Umbilical cord (tissue), 2 donors: ENCODE measurements around the gene MACROD2. TPM values are rescaled to one million over a fixed set of nuclear protein-coding genes. Genes with fewer than 3 reads are reported as not detected.
"Not testable (repeated sequence)": the region's sequence is repeated elsewhere in the genome, so short reads cannot be mapped to it uniquely, and the experiment has no call there.

Source experiments
- DNase-seq: peaks from one replicate; pipeline ENCODE4 v3.0.0-alpha.2; 2015; ENCODE audit warnings: low spot score
- total RNA-seq: library from RNA; depleted of rRNA; stranded (reverse); fragments of >200 nt; gene quantifications from one replicate; pipeline ENCODE4 v1.2.3, GENCODE V29; 2014; ENCODE audit warnings: low replicate concordance; ENCODE audit not compliant: insufficient read depth

The MACROD2 gene
- total RNA-seq, 1 donor from 2014 or later, result 69.6 TPM

DNA sequence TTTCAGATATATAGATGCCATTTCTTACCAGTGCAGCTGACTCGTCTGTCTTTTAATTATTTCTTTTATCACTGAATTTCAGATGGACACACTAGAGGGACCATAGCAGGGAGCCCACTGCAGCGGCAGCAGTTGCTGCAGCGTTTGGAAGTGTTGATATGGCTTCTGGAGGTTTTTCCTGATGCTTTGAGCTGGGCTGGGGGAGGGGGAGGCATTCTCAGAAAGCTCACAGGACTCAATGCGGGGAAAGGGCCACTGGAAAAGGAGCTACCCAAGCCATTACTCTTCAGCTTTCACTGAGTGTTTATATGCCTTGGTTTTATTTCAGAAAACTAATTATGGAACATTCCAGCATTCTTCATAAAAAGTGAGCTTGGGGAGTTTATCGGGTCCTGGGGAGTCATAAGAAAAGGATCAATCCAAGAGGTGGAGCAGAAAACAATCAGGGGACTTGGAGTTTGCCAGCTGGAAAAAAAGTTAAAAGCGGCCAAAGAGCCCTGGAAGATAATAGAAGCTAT is 1082.5 kb downstream of the MACROD2 start:
- DNase-seq, result no peak

DNA sequence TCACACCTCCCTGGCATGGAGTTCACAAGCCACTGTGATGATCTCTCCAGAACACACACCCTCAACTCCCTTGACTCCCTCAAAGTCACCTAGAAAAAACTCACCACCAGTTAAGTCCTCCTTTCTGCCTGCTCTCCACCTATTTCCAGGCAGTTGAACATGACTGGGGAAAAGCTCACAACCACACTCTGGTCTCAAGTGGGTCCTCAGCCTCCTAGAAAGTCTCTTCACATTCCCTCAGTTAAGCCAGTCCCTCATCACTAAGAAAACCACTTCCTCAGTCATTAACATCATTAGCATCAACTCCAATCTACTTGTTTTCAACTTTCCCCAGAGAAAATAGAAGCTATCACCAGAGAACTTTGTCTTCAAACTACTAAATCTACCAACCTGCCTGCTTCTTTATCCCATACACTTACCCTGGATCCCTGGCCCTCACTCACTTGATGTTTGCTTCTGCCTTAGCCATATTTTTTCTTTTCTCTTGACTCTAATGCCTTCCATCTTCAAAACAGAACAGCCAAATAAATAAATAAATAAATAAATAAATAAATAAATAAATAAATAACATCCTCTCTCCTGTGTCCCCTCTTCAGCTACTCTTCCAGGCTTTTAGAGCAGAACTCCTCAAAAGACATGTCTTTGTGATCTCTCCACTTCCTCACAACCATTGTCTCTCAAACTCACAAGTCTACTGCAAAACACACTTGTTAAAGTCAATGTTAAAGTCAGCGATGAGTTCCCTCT is 1084.5 kb downstream of the MACROD2 start:
- DNase-seq, result no peak

DNA sequence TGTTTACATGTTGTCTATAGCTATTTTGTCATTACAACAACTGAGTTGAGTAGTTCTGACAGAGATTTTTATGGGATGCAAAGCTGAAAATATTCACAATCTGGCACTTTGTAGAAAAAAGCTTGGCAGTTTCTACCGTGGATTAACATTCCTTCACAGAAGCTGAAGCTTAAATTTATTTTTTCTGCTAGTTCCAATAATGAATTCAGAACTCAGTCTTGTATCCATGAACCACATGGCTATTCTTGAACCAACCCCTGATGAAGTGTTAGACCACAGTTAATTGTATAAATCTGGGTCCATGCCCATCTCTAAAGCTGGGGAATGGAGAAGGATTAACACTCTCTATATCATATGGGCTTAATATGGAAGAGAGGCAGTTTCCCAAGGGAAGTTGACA is 1085.9 kb downstream of the MACROD2 start:
- DNase-seq, result no peak

DNA sequence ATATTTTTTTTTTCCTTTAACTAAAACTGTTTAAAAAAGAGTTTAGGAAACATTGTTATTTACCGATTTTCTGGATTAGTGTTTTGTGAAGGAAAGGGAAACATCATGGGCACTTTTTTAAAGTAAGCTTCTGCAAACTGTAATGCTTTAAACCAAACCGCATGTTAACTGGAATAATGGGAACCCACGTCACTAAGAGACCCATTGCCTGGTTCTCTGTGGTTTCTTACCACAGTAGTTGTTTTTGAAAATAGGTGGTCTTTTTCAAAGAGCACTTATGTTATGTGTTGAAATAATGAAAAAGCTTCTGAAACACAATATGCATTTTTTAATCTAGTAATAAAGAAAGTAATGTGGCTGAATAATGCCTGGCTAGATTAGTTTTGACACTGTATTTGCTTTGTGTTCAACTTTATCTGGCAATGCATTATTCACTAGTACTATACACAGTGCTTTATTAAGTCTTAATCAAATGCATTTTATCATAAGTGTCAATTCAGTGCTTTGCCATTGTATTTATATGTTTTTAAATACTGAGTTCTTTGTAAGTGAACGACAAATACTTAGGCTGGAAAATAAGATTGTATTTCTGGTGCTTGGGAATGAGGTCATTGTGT is 1096.2 kb downstream of the MACROD2 start:
- DNase-seq, result no peak

DNA sequence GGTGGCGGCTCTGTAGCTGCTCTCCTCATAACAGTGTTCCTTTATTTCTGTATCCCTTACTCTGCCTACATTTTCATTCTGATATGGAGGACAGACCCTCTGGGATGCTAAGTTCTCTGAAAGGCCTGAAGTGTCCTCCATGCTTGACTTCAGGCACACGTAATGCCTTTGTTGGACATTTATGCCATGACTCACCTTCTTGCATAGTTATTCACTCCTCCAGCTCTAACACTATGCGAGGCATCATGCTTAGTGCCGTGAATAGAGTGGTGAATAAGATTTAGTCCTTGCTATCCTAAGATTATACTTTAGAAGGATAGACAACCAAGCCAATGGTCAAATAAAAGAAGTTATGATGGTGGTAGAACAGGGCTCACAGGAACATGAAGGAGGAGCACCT is 1103.0 kb downstream of the MACROD2 start:
- no peak for DNase-seq

DNA sequence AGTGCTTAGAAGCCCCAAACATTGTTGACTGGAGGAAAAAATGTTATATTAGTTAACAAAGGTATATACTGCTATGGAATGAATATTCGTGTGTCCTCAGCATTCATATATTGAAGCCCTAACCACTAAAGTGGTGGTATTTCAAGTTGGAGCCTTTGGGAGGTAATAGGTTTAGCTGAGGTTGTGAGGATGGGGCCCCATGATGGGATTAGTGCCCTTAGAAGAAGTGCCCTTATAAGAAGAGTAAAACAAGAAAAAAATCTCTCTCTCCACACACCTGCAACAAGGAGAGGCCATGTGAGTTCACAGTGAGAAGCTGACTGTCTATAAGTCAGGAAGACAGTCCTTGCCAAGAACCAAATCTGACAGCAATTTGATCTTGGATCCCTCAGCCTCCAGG is 1103.8 kb downstream of the MACROD2 start:
- DNase-seq, result no peak

DNA sequence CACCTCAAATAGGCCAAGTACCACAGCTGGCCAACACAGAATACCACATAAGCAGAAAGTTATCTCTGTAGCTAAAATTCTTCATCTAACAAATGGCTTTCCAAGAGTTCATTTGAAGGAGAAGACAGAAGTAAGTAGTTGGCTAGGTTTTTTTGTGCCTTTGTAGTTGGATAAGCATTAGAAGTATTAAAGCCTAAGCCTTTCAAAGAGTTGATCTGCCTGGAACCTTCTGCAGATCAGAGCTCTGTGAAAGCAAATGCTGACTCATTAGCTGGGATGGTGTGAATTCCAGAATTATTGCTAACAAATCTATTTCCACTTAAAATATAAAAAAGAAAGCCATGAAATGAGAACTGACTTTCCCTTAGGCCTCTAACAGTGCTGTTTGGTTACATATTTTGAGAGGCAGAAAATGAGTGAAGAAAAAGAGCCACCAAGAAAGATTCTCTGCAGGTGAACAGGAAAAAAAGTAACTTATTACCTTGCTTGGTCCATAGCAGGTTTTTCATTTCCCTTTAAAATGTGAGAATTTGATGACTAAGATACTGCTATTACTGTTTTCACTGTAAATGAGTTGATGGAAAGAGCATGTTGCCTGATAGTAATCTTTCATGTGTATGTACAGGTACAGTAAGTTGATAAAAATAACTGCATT is 1105.3 kb downstream of the MACROD2 start:
- peak; percentile 71 for DNase-seq

DNA sequence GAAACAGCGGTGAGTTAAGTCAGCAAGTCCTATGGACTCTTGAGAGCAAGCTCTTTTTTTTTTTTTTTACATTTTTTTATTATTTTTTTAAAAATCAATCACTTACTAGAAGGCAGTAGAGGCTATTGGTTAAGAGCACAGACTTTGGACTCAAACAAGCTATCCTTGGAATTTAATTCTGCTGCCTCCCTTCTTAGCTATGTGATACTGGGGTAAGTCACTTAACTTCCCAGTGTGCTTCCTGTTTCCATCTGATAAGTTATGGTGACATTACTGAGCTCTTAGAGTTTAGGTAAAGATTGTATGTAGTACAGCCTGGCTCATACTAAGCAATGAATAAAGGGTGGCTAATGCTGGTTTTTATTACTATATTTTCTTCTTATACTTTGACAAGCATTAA is 1112.6 kb downstream of the MACROD2 start:
- DNase-seq, result no peak

DNA sequence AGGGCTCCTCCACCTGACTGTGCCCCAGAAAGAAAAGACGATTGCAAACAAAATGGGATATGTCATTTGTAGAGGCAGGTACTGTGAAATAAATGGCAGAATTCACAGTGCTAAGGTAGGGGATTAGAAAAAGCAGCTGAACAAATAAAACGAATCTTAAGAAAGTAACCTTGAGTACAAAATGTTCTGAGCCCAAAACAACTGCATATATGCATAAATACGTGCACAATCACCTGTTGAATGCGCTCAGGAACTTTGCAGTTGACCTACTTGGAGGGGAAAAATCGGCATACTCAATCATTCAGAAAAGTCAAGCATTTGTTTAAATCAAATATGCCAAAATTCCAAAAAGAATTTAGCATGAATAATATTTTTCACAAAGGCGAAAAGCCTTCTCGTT is 1114.2 kb downstream of the MACROD2 start:
- no peak for DNase-seq

DNA sequence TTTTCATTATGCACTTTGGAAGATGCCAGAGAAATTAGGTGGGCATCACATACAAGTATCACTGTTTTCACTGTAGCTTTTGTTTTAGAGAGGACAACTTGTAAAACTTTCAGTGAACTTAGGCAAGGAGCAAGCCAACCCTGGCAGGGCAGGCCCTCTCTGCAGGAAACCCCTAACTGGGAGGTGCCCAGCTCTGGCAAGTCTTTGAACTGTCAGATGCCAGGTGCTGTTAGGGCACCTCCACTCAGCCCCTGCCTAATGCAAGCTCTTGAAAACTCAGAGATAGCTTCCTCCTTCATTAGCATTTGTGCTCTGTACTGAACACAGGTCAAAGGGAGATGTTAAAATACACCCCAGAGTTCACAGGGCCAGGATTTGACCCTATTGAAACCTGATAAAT is 1116.3 kb downstream of the MACROD2 start:
- no peak for DNase-seq

DNA sequence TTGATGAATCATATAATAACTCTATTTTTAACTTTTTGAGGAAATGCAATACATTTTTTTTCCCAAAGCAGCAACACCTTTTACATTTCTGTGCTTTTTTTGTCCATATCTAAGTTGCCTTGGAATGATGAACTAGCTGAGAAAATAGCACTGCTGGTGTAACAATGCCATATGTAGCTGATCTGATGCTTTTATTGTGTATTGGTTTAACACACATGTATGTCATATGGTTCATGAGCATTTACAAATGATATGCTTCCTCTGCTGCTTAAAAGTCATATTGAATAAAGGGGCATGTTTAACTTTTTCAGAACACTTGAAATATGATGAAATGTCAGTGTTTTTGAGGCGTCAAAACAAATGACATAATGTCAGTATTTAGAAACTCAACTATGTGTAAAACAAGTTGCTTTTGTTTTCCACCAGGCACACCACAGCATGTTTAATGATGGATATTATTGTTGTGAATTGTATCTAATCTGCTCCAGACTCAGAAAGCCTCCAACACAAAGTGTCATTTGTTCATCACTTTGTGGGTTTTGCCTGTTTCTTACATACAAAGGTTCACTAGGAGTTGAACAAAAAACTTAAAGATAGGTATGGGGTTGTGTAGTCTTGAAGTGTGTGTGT is 1117.9 kb downstream of the MACROD2 start:
- DNase-seq, result no peak

DNA sequence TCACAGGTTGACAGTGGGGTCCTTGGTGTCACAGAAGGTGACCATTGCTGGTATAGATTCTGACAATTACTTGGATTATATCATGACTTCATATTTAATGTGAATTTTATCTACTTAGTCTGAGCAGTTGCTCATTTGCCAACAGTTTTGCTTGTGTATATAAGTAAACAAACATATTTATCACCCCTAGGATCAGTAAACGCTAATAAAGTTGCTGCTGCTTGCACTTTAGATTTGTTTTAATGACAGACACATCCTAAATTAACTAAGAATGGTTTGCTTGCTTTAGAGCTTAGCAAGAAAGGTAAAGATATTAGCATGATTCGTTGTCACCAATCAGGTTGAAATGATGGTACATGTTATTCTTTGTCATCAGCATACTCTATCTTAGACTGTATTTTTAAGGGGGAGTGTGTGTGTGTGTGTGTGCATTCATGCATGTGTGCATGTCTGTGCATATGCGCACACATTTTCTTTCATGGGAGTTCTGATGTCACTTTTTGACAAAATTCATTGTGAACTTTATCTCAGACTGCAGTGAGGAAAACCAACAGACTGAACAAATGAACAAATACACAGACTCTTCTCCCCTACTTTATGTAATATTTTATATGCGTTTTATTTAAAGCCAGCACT is 1124.7 kb downstream of the MACROD2 start:
- DNase-seq, result no peak

DNA sequence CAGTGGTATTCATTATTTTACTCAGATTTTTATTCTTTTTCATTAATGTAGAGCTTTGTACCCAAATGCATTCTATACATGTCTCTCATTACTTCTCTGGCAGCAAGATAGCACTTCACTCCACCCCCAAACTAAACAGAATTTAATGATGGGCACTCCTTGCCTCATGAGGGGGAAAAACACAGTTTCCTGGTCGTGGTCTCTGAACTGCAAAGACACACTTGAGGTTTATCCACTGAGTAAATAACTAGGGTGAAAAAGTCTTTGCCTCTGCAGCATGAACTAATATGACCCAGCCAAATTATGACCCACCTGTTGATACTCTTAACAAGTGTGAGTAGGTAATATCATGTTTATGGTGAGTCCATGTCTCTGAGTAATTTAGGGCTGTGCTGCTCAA is 1127.3 kb downstream of the MACROD2 start:
- DNase-seq, result no peak

DNA sequence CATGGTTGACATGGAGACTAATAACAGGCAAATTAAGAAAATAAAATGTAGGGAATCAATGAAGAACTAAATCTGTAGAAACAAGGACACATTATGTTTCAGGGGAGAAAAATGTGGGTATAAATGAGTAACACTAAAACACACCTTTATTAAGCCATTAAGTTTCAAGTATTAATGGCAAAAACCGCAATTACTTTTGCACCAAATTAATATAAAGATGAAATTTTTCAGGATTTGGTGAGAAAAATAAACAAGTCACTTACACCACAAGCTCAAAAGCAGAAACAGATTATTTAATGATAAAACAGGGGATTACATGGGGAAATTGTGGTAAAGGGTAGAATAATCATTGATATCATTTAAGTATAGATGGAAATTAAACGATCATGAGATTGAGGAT is 1135.9 kb downstream of the MACROD2 start:
- DNase-seq, result no peak

DNA sequence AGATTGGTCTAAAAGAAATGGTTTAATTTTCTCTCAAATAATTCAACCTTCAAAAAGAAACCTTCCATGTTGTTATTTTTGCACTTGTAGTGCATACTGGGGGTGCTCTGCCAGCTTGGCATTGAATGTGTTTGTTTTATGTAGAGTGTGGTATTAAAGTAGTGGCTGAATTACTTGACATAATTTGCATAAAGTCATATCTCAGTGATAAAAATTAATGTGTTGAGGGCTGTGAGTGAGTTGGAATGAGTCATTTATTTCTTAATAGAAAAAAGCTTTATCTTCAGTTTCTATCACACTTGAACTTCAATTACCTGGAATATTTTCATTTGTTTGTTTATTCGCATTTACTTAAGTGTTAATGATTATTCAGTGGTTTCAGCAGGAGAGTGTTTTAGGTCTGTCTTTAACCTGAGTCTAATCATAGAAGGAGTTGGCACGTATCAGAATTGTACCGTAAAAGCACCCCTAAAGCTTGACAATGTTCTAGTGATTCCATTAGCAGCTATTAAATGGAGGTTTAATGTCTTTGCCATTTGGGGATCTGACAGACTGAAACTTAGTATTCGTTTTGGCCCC is 1143.3 kb downstream of the MACROD2 start:
- DNase-seq, result no peak

DNA sequence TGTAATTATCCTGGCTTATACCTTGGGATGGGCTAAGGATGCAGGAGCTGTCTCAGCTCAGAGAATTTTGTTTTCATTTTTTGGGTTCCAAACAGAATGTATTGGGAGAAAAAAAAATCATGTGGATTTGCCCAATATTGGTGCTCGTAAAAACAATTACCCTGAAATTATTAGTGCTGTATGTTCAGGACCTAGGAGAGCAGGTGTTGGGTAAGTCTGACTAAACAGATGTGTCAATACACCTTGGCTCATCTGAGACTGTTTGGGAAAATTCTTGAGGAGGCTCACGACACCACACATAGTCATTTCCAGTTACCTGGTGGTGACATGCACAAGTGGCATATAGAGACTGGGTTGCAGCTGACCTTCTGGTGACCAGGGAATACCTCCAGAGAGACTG is 1144.2 kb downstream of the MACROD2 start:
- no peak for DNase-seq

DNA sequence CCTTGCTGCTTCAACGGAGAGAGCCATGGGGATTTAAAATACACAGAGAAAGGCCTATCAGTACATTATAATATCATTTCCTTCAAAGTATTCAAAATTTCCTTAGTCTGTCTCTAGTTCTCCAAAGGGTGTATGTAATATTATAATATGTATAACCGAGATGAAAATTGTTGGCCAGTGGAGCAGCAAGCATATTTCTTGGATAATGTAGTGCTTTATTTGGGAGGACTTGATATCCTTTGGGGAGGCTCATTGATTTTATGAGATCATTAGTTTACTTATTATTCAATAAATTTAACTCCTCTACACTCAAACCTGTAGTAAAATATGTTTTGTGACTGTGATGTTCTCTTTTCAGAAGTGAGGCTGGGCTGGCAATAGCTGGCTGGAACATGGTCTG is 1145.0 kb downstream of the MACROD2 start:
- DNase-seq, result no peak

DNA sequence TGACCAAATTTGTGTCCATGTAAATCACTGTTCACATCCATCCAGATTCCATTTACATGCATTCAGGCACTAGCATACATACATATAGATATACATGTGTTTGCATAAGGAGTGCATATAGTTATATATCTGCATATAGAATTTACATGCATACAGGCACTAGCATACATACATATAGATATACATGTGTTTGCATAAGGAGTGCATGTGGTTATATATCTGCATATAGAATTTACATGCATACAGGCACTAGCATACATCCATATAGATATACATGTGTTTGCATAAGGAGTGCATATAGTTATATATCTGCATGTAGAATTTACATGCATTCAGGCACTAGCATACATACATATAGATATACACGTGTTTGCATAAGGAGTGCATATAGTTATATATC is 1145.6 kb downstream of the MACROD2 start:
- DNase-seq, result not testable (repeated sequence)

DNA sequence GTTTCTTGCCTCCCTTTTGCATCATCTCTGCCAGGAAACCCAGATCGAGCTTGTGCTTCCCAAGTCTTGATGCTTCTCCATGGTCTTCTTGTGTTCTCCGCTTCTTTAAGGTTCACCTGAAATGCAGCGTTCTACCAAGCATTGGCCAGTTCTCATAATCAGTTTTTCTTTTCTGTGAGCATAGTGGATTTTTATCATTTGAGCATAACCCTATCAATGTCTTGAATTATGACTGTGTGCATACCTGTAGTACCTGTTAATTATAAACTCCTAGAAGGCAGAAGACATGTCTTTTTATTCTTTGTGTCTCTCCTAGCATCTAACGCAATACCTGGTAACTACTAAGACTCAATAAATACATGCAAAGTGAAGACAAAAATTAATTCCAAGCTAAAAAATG is 1146.5 kb downstream of the MACROD2 start:
- no peak for DNase-seq

DNA sequence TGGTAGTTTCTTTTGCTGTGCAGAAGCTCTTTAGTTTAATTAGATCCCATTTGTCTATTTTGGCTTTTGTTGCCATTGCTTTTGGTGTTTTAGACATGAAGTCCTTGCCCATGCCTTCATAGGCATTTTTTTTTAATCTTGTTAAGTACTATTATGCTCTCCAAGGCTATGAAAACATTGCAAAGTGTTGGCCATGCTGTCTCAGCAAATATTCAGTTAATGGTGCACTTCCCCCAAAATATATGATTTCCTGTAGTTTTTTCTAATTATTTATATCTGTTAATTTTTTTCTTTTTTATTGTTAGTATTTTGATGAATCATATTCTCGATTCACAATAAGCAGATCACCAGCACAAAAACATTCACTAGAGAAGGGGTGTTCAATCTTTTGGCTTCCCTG is 1148.2 kb downstream of the MACROD2 start:
- DNase-seq, result no peak

DNA sequence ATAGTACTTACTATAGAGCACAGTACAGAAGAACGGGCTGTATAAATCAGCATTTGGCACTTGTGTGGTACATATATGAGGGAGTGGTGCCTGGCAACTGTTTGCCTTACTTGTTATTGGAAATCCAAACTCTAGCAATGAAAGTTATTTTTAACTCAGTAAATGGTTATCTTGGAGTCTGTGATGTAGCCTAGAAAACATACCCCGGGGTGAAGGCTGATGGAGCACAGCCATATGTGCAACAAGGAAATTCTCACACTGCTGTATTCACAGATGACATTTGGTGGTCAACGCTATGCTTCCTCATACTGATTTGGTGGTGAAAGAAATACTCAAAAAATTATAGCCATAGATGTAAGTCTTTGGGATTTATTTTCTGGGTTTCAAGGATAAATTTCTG is 1149.6 kb downstream of the MACROD2 start:
- DNase-seq, result no peak

DNA sequence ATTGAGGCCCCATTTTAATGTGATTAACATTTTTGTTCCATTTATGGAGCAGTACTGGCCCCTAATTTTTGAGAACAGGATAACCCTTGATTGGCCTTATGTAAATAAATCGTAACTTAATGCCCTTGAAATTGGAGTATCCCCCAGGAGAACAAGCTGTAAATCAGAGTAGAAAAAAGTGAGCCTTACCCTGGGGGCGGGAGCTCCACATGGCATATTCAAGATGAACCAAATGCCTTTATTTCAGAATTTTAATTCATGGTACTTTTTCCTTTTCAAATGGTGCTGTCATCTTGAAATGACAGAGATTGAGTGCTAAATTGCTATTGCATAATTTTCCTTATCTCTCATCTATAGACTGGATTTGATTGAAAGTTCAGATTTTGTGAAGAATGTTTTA is 1151.6 kb downstream of the MACROD2 start:
- DNase-seq, result no peak
